ENCODE data around the gene SLC12A5. TPM values are rescaled to one million over a fixed set of nuclear protein-coding genes. Genes with fewer than 3 reads are reported as not detected.

Gene SLC12A5
- total and polyA plus RNA-seq, 2 donors (not counting 1 experiment from before 2014, with no cell fraction given) = 0.32 TPM; not detected in 1

DNA sequence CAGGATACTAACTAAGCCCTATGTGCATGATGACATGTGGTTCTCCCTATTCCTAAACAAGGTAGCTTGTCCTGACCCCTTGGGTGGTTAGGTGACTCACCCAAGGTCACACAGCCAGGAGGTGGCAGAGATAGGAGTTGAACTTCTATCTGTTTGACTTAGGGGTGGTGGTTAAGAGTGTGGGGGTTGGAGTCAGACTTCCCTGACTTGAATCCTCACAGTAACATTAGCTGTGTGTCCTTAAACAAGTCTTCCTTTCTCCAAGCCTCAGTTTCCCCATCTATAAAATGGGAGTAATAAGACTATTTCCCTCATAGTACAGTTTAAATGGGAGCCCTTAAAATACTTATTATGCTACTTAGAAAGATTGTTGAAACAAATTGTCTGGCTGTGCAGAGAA is 21.9 kb downstream of the SLC12A5 start:
- no peaks in the 10 kb centered on the region for H3K4me1 ChIP-seq (ENCODE audit: control insufficient read depth in 2 of 2, insufficient read depth in 2 of 2, low read length in 2 of 2)
- peaks cover 0 to 15% (median 3%) of the 10 kb centered on the region in 4 experiments for H3K27me3 ChIP-seq (replicated peaks in 1 of 4; ENCODE audit: control extremely low read depth in 1 of 4, control insufficient read depth in 3 of 4, insufficient read depth in 4 of 4, low read length in 3 of 4)
- no peak for DNase-seq
- no peaks in the 10 kb centered on the region for H3K9me3 Mint-ChIP-seq (ENCODE audit: insufficient read depth)
- ATAC-seq (ENCODE audit: low read depth) = no peak
- no peak overlapping the region for H3K4me3 ChIP-seq (ENCODE audit: control extremely low read depth in 1 of 5, extremely low read depth in 1 of 5, insufficient read depth in 1 of 5, low read depth in 2 of 5, low read length in 4 of 5)
- no peaks in the 10 kb centered on the region for H3K79me2 ChIP-seq (ENCODE audit: control insufficient read depth, insufficient read depth, low read length)
- CTCF ChIA-PET = no interaction called here
- H3K9ac ChIP-seq (ENCODE audit: low read length) = no peak overlapping the region
- peaks cover 43% of the 10 kb centered on the region for H3K27me3 Mint-ChIP-seq
- no peak overlapping the region for H3K27ac ChIP-seq (ENCODE audit: low read length in 2 of 2)
- intact Hi-C loops (cut with micrococcal nuclease) = no loop called here
- POLR2A ChIA-PET = no interaction called here
- no peak overlapping the region for H3K27ac Mint-ChIP-seq
- no peaks in the 10 kb centered on the region for H3K9me3 ChIP-seq (ENCODE audit: control extremely low read depth in 1 of 3, control insufficient read depth in 2 of 3, insufficient read depth in 1 of 3, low read length in 2 of 3)
- H4K20me1 ChIP-seq (ENCODE audit: control insufficient read depth, insufficient read depth, low read length, poor library complexity, severe bottlenecking) = no peaks in the 10 kb centered on the region
- no peak overlapping the region for H3K4me2 ChIP-seq (replicated peaks; ENCODE audit: low read depth, low read length, poor library complexity, severe bottlenecking)
- no peak overlapping the region for H3K4me3 Mint-ChIP-seq
- H3K4me1 Mint-ChIP-seq = no peaks in the 10 kb centered on the region
- no peak overlapping the region for H2AFZ ChIP-seq (ENCODE audit: insufficient read depth, low read depth, low read length, poor library complexity, severe bottlenecking)
- no peaks in the 10 kb centered on the region for H3K36me3 ChIP-seq (replicated peaks in 1 of 2; ENCODE audit: control extremely low read depth in 1 of 2, control insufficient read depth in 1 of 2, extremely low read depth in 1 of 2, insufficient read depth in 2 of 2, low read length in 1 of 2)
- no peak for TF ChIP-seq EZH2 (IDR thresholded peaks at IDR 0.05; ENCODE audit: borderline replicate concordance, insufficient read depth, low read depth, low read length, poor library complexity, severe bottlenecking)
- TF ChIP-seq, protein P1, sequence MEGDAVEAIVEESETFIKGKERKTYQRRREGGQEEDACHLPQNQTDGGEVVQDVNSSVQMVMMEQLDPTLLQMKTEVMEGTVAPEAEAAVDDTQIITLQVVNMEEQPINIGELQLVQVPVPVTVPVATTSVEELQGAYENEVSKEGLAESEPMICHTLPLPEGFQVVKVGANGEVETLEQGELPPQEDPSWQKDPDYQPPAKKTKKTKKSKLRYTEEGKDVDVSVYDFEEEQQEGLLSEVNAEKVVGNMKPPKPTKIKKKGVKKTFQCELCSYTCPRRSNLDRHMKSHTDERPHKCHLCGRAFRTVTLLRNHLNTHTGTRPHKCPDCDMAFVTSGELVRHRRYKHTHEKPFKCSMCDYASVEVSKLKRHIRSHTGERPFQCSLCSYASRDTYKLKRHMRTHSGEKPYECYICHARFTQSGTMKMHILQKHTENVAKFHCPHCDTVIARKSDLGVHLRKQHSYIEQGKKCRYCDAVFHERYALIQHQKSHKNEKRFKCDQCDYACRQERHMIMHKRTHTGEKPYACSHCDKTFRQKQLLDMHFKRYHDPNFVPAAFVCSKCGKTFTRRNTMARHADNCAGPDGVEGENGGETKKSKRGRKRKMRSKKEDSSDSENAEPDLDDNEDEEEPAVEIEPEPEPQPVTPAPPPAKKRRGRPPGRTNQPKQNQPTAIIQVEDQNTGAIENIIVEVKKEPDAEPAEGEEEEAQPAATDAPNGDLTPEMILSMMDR (IDR thresholded peaks at IDR 0.05) = no peak

DNA sequence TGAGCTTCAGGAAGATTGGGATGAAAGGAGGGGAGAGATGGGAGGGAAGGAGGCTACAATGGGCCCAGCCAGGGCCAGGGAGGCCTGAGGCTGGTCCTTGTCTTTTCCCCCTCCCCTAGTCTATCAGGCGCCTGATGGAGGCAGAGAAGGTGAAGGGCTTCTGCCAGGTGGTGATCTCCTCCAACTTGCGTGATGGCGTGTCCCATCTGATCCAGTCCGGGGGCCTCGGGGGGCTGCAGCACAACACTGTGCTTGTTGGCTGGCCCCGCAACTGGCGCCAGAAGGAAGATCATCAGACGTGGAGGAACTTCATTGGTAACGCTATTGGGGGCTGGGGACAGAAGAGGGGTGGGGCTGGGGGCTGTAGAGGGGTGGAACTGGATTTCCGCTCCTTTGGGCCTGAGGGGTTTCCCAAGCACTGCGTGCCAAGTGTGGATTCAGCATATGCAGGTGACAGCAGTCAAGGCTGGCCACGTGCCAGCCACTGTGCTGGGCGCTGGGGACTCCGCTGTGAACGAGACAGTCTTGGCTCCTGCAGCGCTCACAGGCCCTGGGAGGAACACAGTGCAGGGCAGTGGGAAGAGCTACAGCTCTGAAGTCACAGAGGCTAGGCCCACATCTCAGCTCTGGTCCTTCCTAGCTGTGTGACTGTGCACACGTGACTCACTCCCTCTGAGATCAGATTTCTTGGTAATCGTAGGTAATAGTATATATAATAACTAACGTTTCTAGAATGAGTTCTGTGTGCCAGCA is 22.7 kb downstream of the SLC12A5 start:
- Histone ChIP-seq H4K20me1 (ENCODE audit: control insufficient read depth, insufficient read depth, low read length, poor library complexity, severe bottlenecking) (no peaks in the 10 kb centered on the region), H3K79me2 (ENCODE audit: control insufficient read depth, insufficient read depth, low read length) (no peaks in the 10 kb centered on the region), H3K9ac (ENCODE audit: low read length) (no peak overlapping the region), H3K27me3 (replicated peaks in 1 of 4; ENCODE audit: control extremely low read depth in 1 of 4, control insufficient read depth in 3 of 4, insufficient read depth in 4 of 4, low read length in 3 of 4) (peaks cover 0 to 20% (median 3%) of the 10 kb centered on the region in 4 experiments), H3K9me3 (ENCODE audit: control extremely low read depth in 1 of 3, control insufficient read depth in 2 of 3, insufficient read depth in 1 of 3, low read length in 2 of 3) (peaks cover 0 to 4% (median 0%) of the 10 kb centered on the region in 3 donors), H2AFZ (ENCODE audit: insufficient read depth, low read depth, low read length, poor library complexity, severe bottlenecking) (no peak overlapping the region), H3K36me3 (replicated peaks in 1 of 2; ENCODE audit: control extremely low read depth in 1 of 2, control insufficient read depth in 1 of 2, extremely low read depth in 1 of 2, insufficient read depth in 2 of 2, low read length in 1 of 2) (no peaks in the 10 kb centered on the region), H3K4me3 (ENCODE audit: control extremely low read depth in 1 of 5, extremely low read depth in 1 of 5, insufficient read depth in 1 of 5, low read depth in 2 of 5, low read length in 4 of 5) (no peak overlapping the region), H3K4me2 (replicated peaks; ENCODE audit: low read depth, low read length, poor library complexity, severe bottlenecking) (no peak overlapping the region), H3K4me1 (ENCODE audit: control insufficient read depth in 2 of 2, insufficient read depth in 2 of 2, low read length in 2 of 2) (no peaks in the 10 kb centered on the region), H3K27ac (ENCODE audit: low read length in 2 of 2) (no peak overlapping the region)
- DNase-seq = no peak
- no peak for ATAC-seq (ENCODE audit: low read depth)
- no peak overlapping the region for H3K4me3 Mint-ChIP-seq
- 83% methylated on average over 16 of the region's 19 CpGs for WGBS (ENCODE audit: insufficient coverage)
- intact Hi-C loops (cut with micrococcal nuclease) = no loop called here
- ChIA-PET CTCF (no interaction called here), POLR2A (no interaction called here)
- peaks cover 2% of the 10 kb centered on the region for H3K4me1 Mint-ChIP-seq
- H3K27ac Mint-ChIP-seq = no peak overlapping the region
- TF ChIP-seq, protein P1 (IDR thresholded peaks at IDR 0.05) = no peak
- no peak for TF ChIP-seq EZH2 (IDR thresholded peaks at IDR 0.05; ENCODE audit: borderline replicate concordance, insufficient read depth, low read depth, low read length, poor library complexity, severe bottlenecking)
- peaks cover 41% of the 10 kb centered on the region for H3K27me3 Mint-ChIP-seq
- no peaks in the 10 kb centered on the region for H3K9me3 Mint-ChIP-seq (ENCODE audit: insufficient read depth)
